Thoracic aorta (tissue), 2 donors: ENCODE results near the gene PYGM. TPM values are rescaled to one million over a fixed set of nuclear protein-coding genes. Genes with fewer than 3 reads are reported as not detected.

Source experiments
- ATAC-seq: fragments of 150-250 bp; one replicate; pipeline ENCODE4 v1.8.0; 2017; ENCODE audit warnings: low read depth; ENCODE audit not compliant: insufficient number of reproducible peaks, low FRiP score
- DNase-seq: peaks from one replicate; pipeline ENCODE4 v3.0.0-alpha.2; 2020; ENCODE audit warnings: low spot score
- H3K27ac ChIP-seq, 2 donors: fragments of 200-600 bp; sonication (generic); 1 replicate in 1 of 2; 2 replicates in 1 of 2; pipeline ENCODE4 v1.5.1; 2016; ENCODE audit warnings: mild to moderate bottlenecking in 2 of 2, moderate library complexity in 2 of 2
- H3K27me3 ChIP-seq: fragments of 200-600 bp; sonication (generic); replicated peaks from 2 replicates; pipeline ENCODE4 v1.6.0; 2016; ENCODE audit warnings: mild to moderate bottlenecking; ENCODE audit not compliant: insufficient read depth
- H3K36me3 ChIP-seq: fragments of 200-600 bp; sonication (generic); one replicate; pipeline ENCODE4 v1.5.1; 2016
- H3K4me1 ChIP-seq, 2 donors: fragments of 200-600 bp; sonication (generic); 1 replicate in 1 of 2; 2 replicates in 1 of 2; pipeline versions ENCODE4 v1.5.1 to v1.6.0; 2016; ENCODE audit warnings: low read depth in 2 of 2, mild to moderate bottlenecking in 1 of 2; ENCODE audit not compliant: control insufficient read depth in 1 of 2
- H3K4me3 ChIP-seq: fragments of 200-600 bp; sonication (generic); 2 replicates; pipeline ENCODE4 v1.5.1; 2016; ENCODE audit warnings: mild to moderate bottlenecking
- H3K9me3 ChIP-seq: fragments of 200-600 bp; sonication (generic); 2 replicates; pipeline ENCODE4 v1.5.1; 2016
- total RNA-seq, 2 donors: library from RNA; depleted of rRNA; stranded (reverse); fragments of >200 nt; gene quantifications; one replicate each; pipeline versions ENCODE4 v1.1.0 to v1.2.3, GENCODE V29; 2016
- TF ChIP-seq, protein P1 (sequence below): fragments of 200-600 bp; sonication (generic); IDR thresholded peaks from one replicate; pipeline ENCODE4 v1.5.1; 2019; ENCODE audit warnings: antibody characterized with exemption

Gene PYGM
- total RNA-seq, 2 donors from 2014 or later = 12.2 to 13.4 TPM

- TF ChIP-seq, protein P1, sequence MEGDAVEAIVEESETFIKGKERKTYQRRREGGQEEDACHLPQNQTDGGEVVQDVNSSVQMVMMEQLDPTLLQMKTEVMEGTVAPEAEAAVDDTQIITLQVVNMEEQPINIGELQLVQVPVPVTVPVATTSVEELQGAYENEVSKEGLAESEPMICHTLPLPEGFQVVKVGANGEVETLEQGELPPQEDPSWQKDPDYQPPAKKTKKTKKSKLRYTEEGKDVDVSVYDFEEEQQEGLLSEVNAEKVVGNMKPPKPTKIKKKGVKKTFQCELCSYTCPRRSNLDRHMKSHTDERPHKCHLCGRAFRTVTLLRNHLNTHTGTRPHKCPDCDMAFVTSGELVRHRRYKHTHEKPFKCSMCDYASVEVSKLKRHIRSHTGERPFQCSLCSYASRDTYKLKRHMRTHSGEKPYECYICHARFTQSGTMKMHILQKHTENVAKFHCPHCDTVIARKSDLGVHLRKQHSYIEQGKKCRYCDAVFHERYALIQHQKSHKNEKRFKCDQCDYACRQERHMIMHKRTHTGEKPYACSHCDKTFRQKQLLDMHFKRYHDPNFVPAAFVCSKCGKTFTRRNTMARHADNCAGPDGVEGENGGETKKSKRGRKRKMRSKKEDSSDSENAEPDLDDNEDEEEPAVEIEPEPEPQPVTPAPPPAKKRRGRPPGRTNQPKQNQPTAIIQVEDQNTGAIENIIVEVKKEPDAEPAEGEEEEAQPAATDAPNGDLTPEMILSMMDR = peak; percentile 97
- peaks cover 0 to 7% of the 10 kb centered on the region in 2 donors for H3K4me1 ChIP-seq
- ATAC-seq = peak; percentile 83
Measured at GRCh38 chr11:64723117-64723906, 36.5 kb downstream of the PYGM start, which contains the start of gene NRXN2. NRXN2 (minus strand) TSS chr11:64723197; CDS start chr11:64713699, 9,498 bp downstream.

DNA sequence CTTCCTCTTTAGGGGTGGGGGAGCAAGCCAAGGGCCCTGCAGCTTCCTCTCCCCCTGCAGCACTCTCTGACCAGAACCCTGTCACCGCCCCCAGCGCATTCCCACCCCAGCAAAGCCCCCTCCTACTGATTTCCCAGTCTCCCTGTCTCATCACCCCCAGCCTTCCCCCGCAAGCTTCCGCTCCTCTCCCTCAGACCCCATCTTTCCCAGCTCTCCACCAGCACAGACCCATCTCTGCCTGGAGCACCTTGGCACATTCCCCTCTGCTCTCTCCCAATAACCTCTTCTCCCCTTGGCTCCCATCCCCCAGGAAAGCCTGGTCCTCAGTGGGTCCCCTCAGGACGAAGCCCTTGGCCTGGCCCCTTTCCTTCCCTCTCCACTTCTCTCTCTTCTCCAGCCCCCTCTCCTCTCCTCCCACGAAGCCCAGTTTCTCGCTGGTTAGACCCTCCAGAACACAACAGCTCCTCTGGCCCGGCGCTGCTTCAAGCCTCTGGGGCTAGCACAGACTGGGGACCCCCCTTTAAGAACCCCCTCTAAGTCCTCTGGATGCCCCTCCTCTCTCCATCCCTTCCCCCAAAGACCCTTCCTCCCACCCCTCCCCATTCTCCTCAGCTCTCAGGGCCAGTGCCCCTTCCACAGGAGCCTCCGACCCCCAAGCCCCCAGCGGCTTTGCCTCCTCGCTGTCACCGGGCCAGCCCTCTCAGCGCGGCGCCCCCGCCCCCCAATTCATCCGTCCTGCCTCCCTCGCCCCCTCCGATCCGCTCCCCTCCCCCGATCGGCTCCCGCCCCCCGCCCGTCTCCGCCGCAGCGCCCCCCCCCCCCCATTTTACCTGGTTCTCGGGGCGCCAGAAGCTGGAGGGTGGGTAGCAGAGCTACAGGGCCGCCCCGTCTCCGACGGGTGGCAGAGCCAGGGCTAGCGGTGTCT lies 37.4 kb downstream of the PYGM start:
- DNase-seq (no peak), ATAC-seq (no peak)
- Histone ChIP-seq H3K4me1 (peaks cover 0 to 7% of the 10 kb centered on the region in 2 donors), H3K9me3 (no peaks in the 10 kb centered on the region), H3K27ac (no peak overlapping the region), H3K36me3 (peaks cover 4% of the 10 kb centered on the region), H3K4me3 (no peak overlapping the region), H3K27me3 (no peaks in the 10 kb centered on the region)
- TF ChIP-seq, protein P1 = no peak

More at GRCh38 chr11:64723117-64723906, 36.5 kb downstream of the PYGM start, which contains the start of gene NRXN2:
- peak; percentile 35 for DNase-seq
- H3K9me3 ChIP-seq = no peaks in the 10 kb centered on the region
- peaks cover 4% of the 10 kb centered on the region for H3K36me3 ChIP-seq
- H3K27ac ChIP-seq = peak within 1 kb of the TSS; percentile 38 to 66
- no peaks in the 10 kb centered on the region for H3K27me3 ChIP-seq
- H3K4me3 ChIP-seq = peak within 1 kb of the TSS; percentile 99

DNA sequence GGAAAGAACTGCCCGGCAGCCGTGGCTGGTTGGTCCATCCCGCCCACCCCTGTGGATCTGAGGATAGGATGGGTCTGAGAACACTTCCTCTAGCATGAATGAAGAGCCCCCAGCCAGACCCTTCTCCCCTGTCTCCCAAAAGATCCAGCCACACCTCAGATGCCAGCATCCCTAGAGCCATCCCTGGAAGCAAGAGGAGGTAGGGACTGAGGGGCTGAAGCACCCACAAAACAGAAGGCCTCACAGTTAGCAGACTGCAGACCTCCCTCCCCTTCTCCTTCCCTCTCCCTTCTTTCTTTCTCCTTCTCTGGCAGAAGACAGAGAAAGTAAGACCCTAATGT lies 38.4 kb downstream of the PYGM start:
- TF ChIP-seq, protein P1 = no peak
- no peak for DNase-seq
- no peak overlapping the region for H3K4me3 ChIP-seq
- no peak overlapping the region for H3K27ac ChIP-seq
- no peak for ATAC-seq
- no peaks in the 10 kb centered on the region for H3K36me3 ChIP-seq
- H3K9me3 ChIP-seq = no peaks in the 10 kb centered on the region
- peaks cover 1% of the 10 kb centered on the region for H3K27me3 ChIP-seq
- peaks cover 0 to 7% of the 10 kb centered on the region in 2 donors for H3K4me1 ChIP-seq

- Histone ChIP-seq H3K9me3 (no peaks in the 10 kb centered on the region), H3K36me3 (no peaks in the 10 kb centered on the region), H3K4me1 (peaks cover 0 to 7% of the 10 kb centered on the region in 2 donors), H3K27ac (no peak overlapping the region), H3K27me3 (peaks cover 6% of the 10 kb centered on the region), H3K4me3 (no peak overlapping the region)
- TF ChIP-seq, protein P1 = no peak
- ATAC-seq (no peak), DNase-seq (no peak)
Measured at GRCh38 chr11:64720640-64721358, 39.0 kb downstream of the PYGM start.
